GM23248 (cell line): ENCODE measurements around the gene FOXN1.

Experiments used
- EZH2 ChIP-seq: fragments of 200-600 bp; sonication (generic); IDR thresholded peaks from 2 replicates; pipeline ENCODE4 v1.6.1; 2018; ENCODE audit warnings: antibody characterized with exemption, mild to moderate bottlenecking; ENCODE audit not compliant: insufficient read depth, poor library complexity, severe bottlenecking
- EZH2phosphoT487 ChIP-seq: fragments of 200-600 bp; sonication (generic); IDR thresholded peaks from 2 replicates; pipeline ENCODE4 v1.6.1; 2018; ENCODE audit warnings: antibody characterized with exemption, moderate library complexity, mild to moderate bottlenecking, low read depth; ENCODE audit not compliant: insufficient read depth

- TF ChIP-seq EZH2: no peak
- TF ChIP-seq EZH2phosphoT487: no peak
These were observed at the start of gene FOXN1 for GRCh38 chr17:28505986-28506665.
